A549 (cell line): ENCODE data around the gene BMP7. TPM values are rescaled to one million over a fixed set of nuclear protein-coding genes. Genes with fewer than 3 reads are reported as not detected.

Experiments
- ATAC-seq, 2 experiments: fragments of 200-7000 bp in 1 of 2; fragments of >200 bp in 1 of 2; cut with Nextera tagmentation in 1 of 2; cut with Tn5 transposase in 1 of 2; 3 replicates each; pipeline versions ENCODE4 v1.8.0 to v1.9.1; 2018 to 2020; ENCODE audit warnings: mild to moderate bottlenecking in 1 of 2, moderate library complexity in 1 of 2
- CTCF ChIA-PET: fragments of 300-600 bp; sonication (Branson Sonifier 250); formaldehyde crosslinking; extraction: SDS; loops from one replicate; lab custom pipeline; 2021; ENCODE audit warnings: antibody characterized with exemption, inconsistent platforms; lab: Yijun Ruan, JAX
- POLR2A ChIA-PET: fragments of 350-600 bp; formaldehyde crosslinking; extraction: SDS; loops from one replicate; lab custom pipeline; 2021; ENCODE audit warnings: antibody characterized with exemption, inconsistent platforms; lab: Yijun Ruan, JAX
- DNase-seq, 2 experiments: peaks; one replicate each; pipeline versions ENCODE4 v3.0.0 to v3.0.0-alpha.2; 2011 to 2016; ENCODE audit warnings: low read depth in 1 of 2, low spot score in 1 of 2
- FAIRE-seq: peaks from 2 replicates; lab custom pipeline; 2011; peaks lifted over from hg19 to GRCh38; lab: Jason Lieb, UNC
- H3K27ac ChIP-seq, 2 experiments: fragments of >200 bp; sonication (Bioruptor Twin); formaldehyde crosslinking; 3 replicates each; pipeline ENCODE4 v1.5.1; 2016 to 2017
- H3K4me1 ChIP-seq: fragments of >200 bp; sonication (Bioruptor Twin); formaldehyde crosslinking; 3 replicates; pipeline ENCODE4 v1.6.1; 2016
- H3K4me2 ChIP-seq: fragments of >200 bp; sonication (Bioruptor Twin); formaldehyde crosslinking; 3 replicates; pipeline ENCODE4 v1.6.1; 2016
- H3K4me3 ChIP-seq: fragments of >200 bp; sonication (Bioruptor Twin); formaldehyde crosslinking; 3 replicates; pipeline ENCODE4 v1.5.1; 2016
- H3K9me3 ChIP-seq: fragments of >200 bp; sonication (Bioruptor Twin); formaldehyde crosslinking; 3 replicates; pipeline ENCODE4 v1.6.1; 2016
- CHD4 ChIP-seq: fragments of 200-600 bp; sonication (generic); IDR thresholded peaks from 2 replicates; pipeline ENCODE4 v1.6.1; 2016; ENCODE audit warnings: antibody characterized with exemption, mild to moderate bottlenecking, borderline replicate concordance
- ELK1 ChIP-seq: fragments of 150-350 bp; IDR thresholded peaks from 2 replicates; pipeline ENCODE4 v1.6.1; 2014; ENCODE audit warnings: low read depth, mild to moderate bottlenecking, low read length
- EP300 ChIP-seq, 2 experiments: fragments of >200 bp; sonication (Bioruptor Twin); formaldehyde crosslinking; IDR thresholded peaks; 2 replicates in 1 of 2; 3 replicates in 1 of 2; pipeline ENCODE4 v1.6.1; 2016 to 2017
- ESRRA ChIP-seq: fragments of 150-350 bp; IDR thresholded peaks from 2 replicates; pipeline ENCODE4 v1.6.1; 2014; ENCODE audit warnings: mild to moderate bottlenecking, low read length, borderline replicate concordance
- FOSB ChIP-seq: fragments of 250-450 bp; sonication (Bioruptor Pico); IDR thresholded peaks from 2 replicates; pipeline ENCODE4 v1.5.0; 2020; ENCODE audit warnings: mild to moderate bottlenecking, moderate library complexity
- FOSL2 ChIP-seq, 2 experiments: fragments of 450-650 bp in 1 of 2; fragments of >200 bp in 1 of 2; sonication (Bioruptor Twin) in 1 of 2; formaldehyde crosslinking; IDR thresholded peaks; 2 replicates each; pipeline versions ENCODE4 v1.5.0 to v1.6.1; 2016 to 2020; ENCODE audit warnings: mild to moderate bottlenecking in 1 of 2, moderate library complexity in 1 of 2
- FOXS1 ChIP-seq: fragments of 250-450 bp; sonication (Bioruptor Pico); IDR thresholded peaks from 2 replicates; pipeline ENCODE4 v1.5.0; 2020; ENCODE audit warnings: mild to moderate bottlenecking, moderate library complexity
- HDAC2 ChIP-seq: fragments of 200-600 bp; sonication (generic); IDR thresholded peaks from 2 replicates; pipeline ENCODE4 v1.6.1; 2016
- HEYL ChIP-seq: fragments of 250-450 bp; sonication (Bioruptor Pico); IDR thresholded peaks from 2 replicates; pipeline ENCODE4 v1.8.0; 2021; ENCODE audit warnings: mild to moderate bottlenecking, moderate library complexity
- HMGXB4 ChIP-seq: fragments of 250-450 bp; sonication (Bioruptor Pico); IDR thresholded peaks from 2 replicates; pipeline ENCODE4 v1.5.0; 2021; ENCODE audit warnings: mild to moderate bottlenecking, moderate library complexity, borderline replicate concordance
- HOXA7 ChIP-seq: fragments of 250-450 bp; sonication (Bioruptor Pico); IDR thresholded peaks from 2 replicates; pipeline ENCODE4 v1.5.0; 2020; ENCODE audit warnings: mild to moderate bottlenecking, moderate library complexity
- JUN ChIP-seq, 2 experiments: fragments of >200 bp; sonication (Bioruptor Twin); formaldehyde crosslinking; IDR thresholded peaks; 2 replicates in 1 of 2; 3 replicates in 1 of 2; pipeline ENCODE4 v1.6.1; 2016 to 2017
- KDM1A ChIP-seq: fragments of 200-600 bp; sonication (generic); IDR thresholded peaks from 2 replicates; pipeline ENCODE4 v1.6.1; 2016; ENCODE audit warnings: low read depth, mild to moderate bottlenecking
- MAFK ChIP-seq: fragments of 450-650 bp; IDR thresholded peaks from 2 replicates; pipeline ENCODE4 v1.6.1; 2014; ENCODE audit not compliant: partially characterized antibody
- MAZ ChIP-seq: fragments of 150-350 bp; IDR thresholded peaks from 2 replicates; pipeline ENCODE4 v1.6.1; 2014; ENCODE audit warnings: antibody characterized with exemption, low read depth, low read length, borderline replicate concordance
- NFE2L2 ChIP-seq: fragments of 150-350 bp; conservative IDR thresholded peaks from 2 replicates; pipeline ENCODE4 v1.6.1; 2014; ENCODE audit warnings: low read length
- NR3C1 ChIP-seq: fragments of >200 bp; sonication (Bioruptor Twin); formaldehyde crosslinking; IDR thresholded peaks from 3 replicates; pipeline ENCODE4 v1.6.1; 2017
- POLR2AphosphoS2 ChIP-seq: conservative IDR thresholded peaks from 2 replicates; pipeline ENCODE4 v1.6.1; 2012; ENCODE audit warnings: low read length, improper control_type of control experiment, inconsistent platforms
- RAD21 ChIP-seq, 2 experiments: fragments of >200 bp in 1 of 2; sonication (Bioruptor Twin) in 1 of 2; formaldehyde crosslinking in 1 of 2; IDR thresholded peaks in 1 of 2; conservative IDR thresholded peaks in 1 of 2; 2 replicates in 1 of 2; 3 replicates in 1 of 2; pipeline ENCODE4 v1.6.1; 2012 to 2018; ENCODE audit warnings: inconsistent platforms in 1 of 2
- RNF2 ChIP-seq: fragments of 200-600 bp; sonication (generic); IDR thresholded peaks from 2 replicates; pipeline ENCODE4 v1.6.1; 2016; ENCODE audit warnings: low read depth, mild to moderate bottlenecking, antibody characterized with exemption, moderate library complexity, borderline replicate concordance
- SMC3 ChIP-seq: fragments of >200 bp; sonication (Bioruptor Twin); formaldehyde crosslinking; IDR thresholded peaks from 3 replicates; pipeline ENCODE4 v1.6.1; 2018; ENCODE audit warnings: inconsistent platforms
- TP53 ChIP-seq: fragments of 250-450 bp; sonication (Bioruptor Pico); IDR thresholded peaks from 2 replicates; pipeline ENCODE4 v1.5.0; 2021; ENCODE audit warnings: mild to moderate bottlenecking, moderate library complexity
- ZC3H11A ChIP-seq: fragments of 450-650 bp; IDR thresholded peaks from 2 replicates; pipeline ENCODE4 v1.6.1; 2014; ENCODE audit warnings: antibody characterized with exemption, mild to moderate bottlenecking
- ZFP36 ChIP-seq: fragments of 450-650 bp; IDR thresholded peaks from 2 replicates; pipeline ENCODE4 v1.6.1; 2014; ENCODE audit warnings: borderline replicate concordance; ENCODE audit not compliant: partially characterized antibody
- ZNF302 ChIP-seq: fragments of 250-450 bp; sonication (Bioruptor Pico); IDR thresholded peaks from 2 replicates; pipeline ENCODE4 v1.9.0; 2021; ENCODE audit warnings: inconsistent platforms, mild to moderate bottlenecking, moderate library complexity
- ZSCAN20 ChIP-seq: fragments of 250-450 bp; sonication (Bioruptor Pico); IDR thresholded peaks from 2 replicates; pipeline ENCODE4 v1.8.0; 2022; ENCODE audit warnings: mild to moderate bottlenecking, moderate library complexity
- WGBS: methylation state at CpG from one replicate; pipeline ENCODE4 v1.1.6; 2017; ENCODE audit errors: missing lambda C conversion rate; 5-methylcytosine and 5-hydroxymethylcytosine counted together
- polyA plus RNA-seq, 4 experiments: library from polyadenylated mRNA; depleted of rRNA in 3 of 4; stranded (reverse); fragments of >200 nt; fragmentation: RNase III in 1 of 4; extraction: RNeasy Plus Mini Kit Qiagen cat#74134 plus additional on column Dnase treatment in 1 of 4; gene quantifications; 2 replicates in 3 of 4; 3 replicates in 1 of 4; pipeline ENCODE4 v1.2.3, GENCODE V29; 2011 to 2017
- TF ChIP-seq, protein P1 (sequence below): fragments of 450-650 bp; IDR thresholded peaks from 2 replicates; pipeline ENCODE4 v1.6.1; 2014; ENCODE audit warnings: antibody characterized with exemption
- TF ChIP-seq, protein P2 (sequence below): IDR thresholded peaks from 2 replicates; pipeline ENCODE4 v1.6.1; 2012

BMP7 gene
- polyA plus RNA-seq, 2 of the 4 experiments (the other 2 are of a cell fraction) = 0.08 to 0.22 TPM

DNA sequence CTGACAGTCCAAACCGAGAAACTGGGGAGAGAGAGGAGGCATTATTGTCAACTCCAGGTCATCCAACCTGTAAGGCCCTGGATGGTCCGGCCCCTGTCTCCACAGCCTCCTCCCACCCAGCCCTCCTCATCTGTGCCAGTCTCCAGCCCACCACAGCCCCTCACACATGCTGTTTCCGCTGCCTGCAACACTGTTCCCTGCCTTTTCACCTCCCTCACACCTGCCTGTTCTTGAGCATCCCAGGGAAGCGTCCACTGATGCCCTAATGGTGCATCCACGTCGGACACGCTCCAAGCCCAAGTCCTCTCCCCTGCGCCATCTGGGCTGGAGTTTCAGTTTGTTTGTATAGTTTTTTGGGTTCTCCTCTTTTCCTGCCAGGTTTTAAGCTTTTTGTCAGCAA lies 52.0 kb downstream of the BMP7 start:
- H3K4me2 ChIP-seq = no peak overlapping the region
- TF ChIP-seq ZSCAN20 (no peak), FOSL2 (IDR thresholded peaks at IDR 0.05) (no peak), FOSL2 (CRISPR knock-in tag; IDR thresholded peaks at IDR 0.05) (no peak), HEYL (no peak), JUN (IDR thresholded peaks at IDR 0.05) (no peak), FOSB (no peak), RAD21 (conservative IDR thresholded peaks at IDR 0.05 in 1 of 2, IDR thresholded peaks at IDR 0.05 in 1 of 2) (no peak), HDAC2 (no peak), MAZ (no peak), FOXS1 (CRISPR knock-in tag) (no peak), SMC3 (no peak), ESRRA (no peak), HMGXB4 (CRISPR knock-in tag) (no peak), KDM1A (no peak), TP53 (CRISPR knock-in tag) (no peak)
- TF ChIP-seq, protein P1, sequence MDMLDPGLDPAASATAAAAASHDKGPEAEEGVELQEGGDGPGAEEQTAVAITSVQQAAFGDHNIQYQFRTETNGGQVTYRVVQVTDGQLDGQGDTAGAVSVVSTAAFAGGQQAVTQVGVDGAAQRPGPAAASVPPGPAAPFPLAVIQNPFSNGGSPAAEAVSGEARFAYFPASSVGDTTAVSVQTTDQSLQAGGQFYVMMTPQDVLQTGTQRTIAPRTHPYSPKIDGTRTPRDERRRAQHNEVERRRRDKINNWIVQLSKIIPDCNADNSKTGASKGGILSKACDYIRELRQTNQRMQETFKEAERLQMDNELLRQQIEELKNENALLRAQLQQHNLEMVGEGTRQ = no peak
- TF ChIP-seq, protein P2, sequence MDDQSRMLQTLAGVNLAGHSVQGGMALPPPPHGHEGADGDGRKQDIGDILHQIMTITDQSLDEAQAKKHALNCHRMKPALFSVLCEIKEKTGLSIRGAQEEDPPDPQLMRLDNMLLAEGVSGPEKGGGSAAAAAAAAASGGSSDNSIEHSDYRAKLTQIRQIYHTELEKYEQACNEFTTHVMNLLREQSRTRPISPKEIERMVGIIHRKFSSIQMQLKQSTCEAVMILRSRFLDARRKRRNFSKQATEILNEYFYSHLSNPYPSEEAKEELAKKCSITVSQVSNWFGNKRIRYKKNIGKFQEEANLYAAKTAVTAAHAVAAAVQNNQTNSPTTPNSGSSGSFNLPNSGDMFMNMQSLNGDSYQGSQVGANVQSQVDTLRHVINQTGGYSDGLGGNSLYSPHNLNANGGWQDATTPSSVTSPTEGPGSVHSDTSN = no peak
- H3K4me1 ChIP-seq = peaks cover 20% of the 10 kb centered on the region
- 71% methylated on average over 8 of the region's 8 CpGs for WGBS
- POLR2A ChIA-PET = no interaction called here
- ATAC-seq (no peak), DNase-seq (no peak), FAIRE-seq (no peak)
- H3K9me3 ChIP-seq = no peaks in the 10 kb centered on the region
- CTCF ChIA-PET = interaction anchor here (1.2 to 1.4 kb wide), 3 partner anchors 10 to 132 kb away, joined by 3 read pairs; no protein-coding TSS in a partner anchor
- H3K4me3 ChIP-seq = no peak overlapping the region
- no peak overlapping the region for H3K27ac ChIP-seq

DNA sequence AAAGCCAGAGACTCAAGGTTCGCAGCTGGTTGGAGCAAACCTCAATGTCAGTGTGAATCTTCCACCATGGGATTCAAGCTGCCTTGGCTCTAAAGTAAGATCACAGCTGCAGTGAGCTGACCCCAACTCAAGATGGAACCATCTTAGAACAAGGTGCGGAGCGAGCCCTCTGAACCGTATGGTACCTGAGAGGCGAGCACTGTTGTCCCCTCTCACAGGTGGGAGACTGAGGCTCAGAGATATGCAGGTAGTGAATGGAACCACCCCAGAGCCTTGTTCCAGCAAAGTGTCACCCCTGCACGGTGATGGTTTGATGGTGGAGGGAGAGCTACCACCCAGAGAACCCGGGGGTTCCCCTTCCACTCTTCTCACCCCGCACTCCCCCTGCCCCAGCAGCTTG lies 52.5 kb downstream of the BMP7 start:
- TF ChIP-seq RNF2 (no peak), FOXS1 (CRISPR knock-in tag) (no peak), POLR2AphosphoS2 (no peak), ZNF302 (CRISPR knock-in tag) (no peak), CHD4 (no peak), NFE2L2 (no peak), MAFK (no peak), RAD21 (conservative IDR thresholded peaks at IDR 0.05 in 1 of 2, IDR thresholded peaks at IDR 0.05 in 1 of 2) (no peak), SMC3 (no peak), FOSL2 (IDR thresholded peaks at IDR 0.05) (no peak), FOSL2 (CRISPR knock-in tag; IDR thresholded peaks at IDR 0.05) (no peak), ZC3H11A (no peak), EP300 (IDR thresholded peaks at IDR 0.05) (no peak), ZFP36 (no peak), NR3C1 (no peak), HOXA7 (CRISPR knock-in tag) (no peak), ELK1 (no peak)
- TF ChIP-seq, protein P2 = no peak
- TF ChIP-seq, protein P1 = no peak
- TF ChIP-seq, all 56 proteins: peak for 0
- ChIA-PET POLR2A (no interaction called here), CTCF (interaction anchor here (1.2 to 1.4 kb wide), 2 partner anchors 11 to 132 kb away, joined by 3 read pairs; no protein-coding TSS in a partner anchor)
- Histone ChIP-seq H3K27ac (no peak overlapping the region), H3K4me2 (no peak overlapping the region), H3K4me1 (peaks cover 20% of the 10 kb centered on the region), H3K9me3 (no peaks in the 10 kb centered on the region), H3K4me3 (no peak overlapping the region)
- FAIRE-seq = no peak
- ATAC-seq = no peak
- no peak for DNase-seq
- WGBS = 83% methylated on average over 7 of the region's 8 CpGs
